GM18907 (cell line): ENCODE results near the gene PIK3C2B.

Experiments
- ATAC-seq: cut with Tn5 transposase; IDR thresholded peaks from one replicate; pipeline ENCODE4 v1.9.1; 2021; ENCODE audit warnings: mild to moderate bottlenecking, moderate library complexity; ENCODE audit not compliant: unreplicated experiment

The PIK3C2B gene

GRCh38 chr1:204447190-204447589, 47.4 kb downstream of the PIK3C2B start:
- ATAC-seq: no peak

GRCh38 chr1:204446413-204447111, 48.0 kb downstream of the PIK3C2B start:
- peak; percentile 71 for ATAC-seq

- ATAC-seq: peak; percentile 5
These were observed 48.7 kb downstream of the PIK3C2B start for GRCh38 chr1:204445860-204446412.
